Transverse colon (tissue), 4 donors: ENCODE data around the gene P2RY12. TPM values are rescaled to one million over a fixed set of nuclear protein-coding genes. Genes with fewer than 3 reads are reported as not detected.

Experiments
- DNase-seq: peaks from one replicate; pipeline ENCODE4 v3.0.0-alpha.2; 2019
- H3K27ac ChIP-seq, 4 donors: fragments of 200-600 bp; sonication (generic); 2 replicates each; pipeline ENCODE4 v1.5.1; 2016 to 2018; ENCODE audit warnings: inconsistent platforms in 4 of 4
- H3K27me3 ChIP-seq: fragments of 200-600 bp; sonication (generic); 2 replicates; pipeline ENCODE4 v1.5.1; 2017; ENCODE audit warnings: inconsistent platforms
- H3K36me3 ChIP-seq, 4 donors: fragments of 200-600 bp; sonication (generic); 2 replicates each; pipeline ENCODE4 v1.5.1; 2017 to 2019; ENCODE audit warnings: inconsistent platforms in 4 of 4
- H3K4me1 ChIP-seq, 4 donors: fragments of 200-600 bp; sonication (generic); 2 replicates each; pipeline ENCODE4 v1.5.1; 2017 to 2020; ENCODE audit warnings: inconsistent platforms in 4 of 4
- H3K4me3 ChIP-seq, 4 donors: fragments of 200-600 bp; sonication (generic); 1 replicate in 1 of 4; 2 replicates in 3 of 4; pipeline versions ENCODE4 v1.5.1 to v1.6.1; 2017 to 2019; ENCODE audit warnings: inconsistent platforms in 4 of 4
- H3K9me3 ChIP-seq, 2 donors: fragments of 200-600 bp; sonication (generic); 2 replicates each; pipeline ENCODE4 v1.5.1; 2017 to 2019; ENCODE audit warnings: inconsistent platforms in 2 of 2
- EP300 ChIP-seq: sonication (generic); formaldehyde crosslinking; IDR thresholded peaks from one replicate; pipeline ENCODE4 v1.6.1; 2017; ENCODE audit warnings: antibody characterized with exemption, low read depth
- POLR2A ChIP-seq: fragments of 450-650 bp; IDR thresholded peaks from one replicate; pipeline ENCODE4 v1.6.1; 2016; ENCODE audit warnings: antibody characterized with exemption, mild to moderate bottlenecking, moderate library complexity
- POLR2AphosphoS5 ChIP-seq, 3 donors: sonication (generic); formaldehyde crosslinking; IDR thresholded peaks; one replicate each; pipeline ENCODE4 v1.6.1; 2016; ENCODE audit warnings: antibody characterized with exemption in 3 of 3
- WGBS, 2 donors: methylation state at CpG; one replicate each; pipeline ENCODE4 v1.1.5; 2018; ENCODE audit warnings: low coverage in 1 of 2; 5-methylcytosine and 5-hydroxymethylcytosine counted together
- in situ Hi-C, 4 donors: fragments of 200-750 bp; cut with MboI; loops; one replicate each; pipeline versions ENCODE4 v1.15.0 to v1.15.1; 2017; ENCODE audit warnings: low sequenced_read_pairs in 3 of 4, low pct_ligation_motif_present in 1 of 4, low pct_unique_long_range_greater_than_20kb in 1 of 4
- intact Hi-C: fragments of 100-400 bp; cut with DNase I; formaldehyde crosslinking; loops from one replicate; pipeline ENCODE4 v1.15.1; 2023; ENCODE audit warnings: low total_unique reads
- total RNA-seq, 4 donors: library from RNA; depleted of rRNA; stranded (reverse); fragments of >200 nt; gene quantifications; one replicate each; pipeline ENCODE4 v1.1.0, GENCODE V29; 2016
- TF ChIP-seq, protein P1 (sequence below), 5 experiments: fragments of 200-600 bp in 3 of 5; fragments of 450-650 bp in 2 of 5; sonication (generic) in 3 of 5; IDR thresholded peaks; 1 replicate in 2 of 5; 2 replicates in 3 of 5; pipeline ENCODE4 v1.5.1; 2016 to 2017; ENCODE audit warnings: antibody characterized with exemption in 5 of 5, inconsistent platforms in 3 of 5, mild to moderate bottlenecking in 2 of 5, moderate library complexity in 1 of 5

Gene P2RY12
- total RNA-seq, 4 donors from 2014 or later, result 1.1 to 1.4 TPM; not detected in 2

DNA sequence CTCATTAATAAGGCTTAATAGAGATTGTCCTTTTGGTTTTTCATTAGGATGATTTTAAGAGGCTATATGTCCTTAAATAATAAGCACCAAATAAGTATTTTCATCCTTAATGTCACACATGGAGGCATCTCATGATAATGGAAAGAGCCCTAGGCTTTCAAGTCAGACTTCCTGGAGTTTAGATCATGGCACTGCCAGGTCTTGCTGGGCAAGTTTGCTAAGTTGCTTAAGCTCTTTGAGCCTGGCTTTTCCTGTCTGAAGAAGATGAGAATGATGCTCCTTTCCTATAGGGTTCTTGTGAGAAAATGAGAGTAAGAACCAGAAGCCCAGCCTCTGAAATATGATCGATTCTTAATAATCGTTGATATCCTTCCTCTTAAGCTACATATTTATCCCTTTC, 23.4 kb upstream of the P2RY12 start:
- no peaks in the 10 kb centered on the region for H3K36me3 ChIP-seq
- no peaks in the 10 kb centered on the region for H3K27me3 ChIP-seq
- WGBS, 2 donors, result 92 to 95% methylated on average over 2 of the region's 2 CpGs
- TF ChIP-seq POLR2AphosphoS5 (IDR thresholded peaks at IDR 0.05) (no peak), EP300 (no peak), POLR2A (no peak)
- TF ChIP-seq, protein P1, sequence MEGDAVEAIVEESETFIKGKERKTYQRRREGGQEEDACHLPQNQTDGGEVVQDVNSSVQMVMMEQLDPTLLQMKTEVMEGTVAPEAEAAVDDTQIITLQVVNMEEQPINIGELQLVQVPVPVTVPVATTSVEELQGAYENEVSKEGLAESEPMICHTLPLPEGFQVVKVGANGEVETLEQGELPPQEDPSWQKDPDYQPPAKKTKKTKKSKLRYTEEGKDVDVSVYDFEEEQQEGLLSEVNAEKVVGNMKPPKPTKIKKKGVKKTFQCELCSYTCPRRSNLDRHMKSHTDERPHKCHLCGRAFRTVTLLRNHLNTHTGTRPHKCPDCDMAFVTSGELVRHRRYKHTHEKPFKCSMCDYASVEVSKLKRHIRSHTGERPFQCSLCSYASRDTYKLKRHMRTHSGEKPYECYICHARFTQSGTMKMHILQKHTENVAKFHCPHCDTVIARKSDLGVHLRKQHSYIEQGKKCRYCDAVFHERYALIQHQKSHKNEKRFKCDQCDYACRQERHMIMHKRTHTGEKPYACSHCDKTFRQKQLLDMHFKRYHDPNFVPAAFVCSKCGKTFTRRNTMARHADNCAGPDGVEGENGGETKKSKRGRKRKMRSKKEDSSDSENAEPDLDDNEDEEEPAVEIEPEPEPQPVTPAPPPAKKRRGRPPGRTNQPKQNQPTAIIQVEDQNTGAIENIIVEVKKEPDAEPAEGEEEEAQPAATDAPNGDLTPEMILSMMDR (IDR thresholded peaks at IDR 0.05), result no peak
- no peaks in the 10 kb centered on the region for H3K9me3 ChIP-seq
- H3K4me3 ChIP-seq, result no peak overlapping the region
- in situ Hi-C loops, result no loop called here
- no peaks in the 10 kb centered on the region for H3K4me1 ChIP-seq
- no peak for DNase-seq
- no peak overlapping the region for H3K27ac ChIP-seq
- intact Hi-C loops, result no loop called here

DNA sequence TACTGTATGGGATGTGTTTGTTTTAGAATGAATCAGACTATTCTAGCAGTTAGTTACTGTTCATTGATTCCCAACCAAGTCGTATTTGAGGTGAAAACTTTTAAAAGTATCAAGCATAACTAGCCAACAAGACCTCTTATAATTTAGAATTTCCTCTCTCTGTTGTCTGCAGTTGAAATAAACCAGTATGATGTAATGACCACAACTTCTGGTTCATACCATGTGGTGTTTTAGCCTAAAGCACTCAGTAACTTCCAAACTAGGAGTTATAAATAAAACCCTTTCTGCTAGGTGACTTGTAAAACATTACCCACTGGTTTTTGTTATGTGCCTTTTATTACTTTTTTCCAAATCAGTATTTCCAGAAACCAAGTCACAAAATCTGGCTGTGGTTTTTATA, 19.8 kb upstream of the P2RY12 start:
- H3K36me3 ChIP-seq, result no peaks in the 10 kb centered on the region
- no peaks in the 10 kb centered on the region for H3K4me1 ChIP-seq
- no peak overlapping the region for H3K27ac ChIP-seq
- no peak overlapping the region for H3K4me3 ChIP-seq
- WGBS, 2 donors, result 15 to 22% methylated on average over 1 of the region's 1 CpG
- no peaks in the 10 kb centered on the region for H3K9me3 ChIP-seq
- H3K27me3 ChIP-seq, result no peaks in the 10 kb centered on the region
- intact Hi-C loops (no loop called here), in situ Hi-C loops (no loop called here)
- no peak for DNase-seq
- TF ChIP-seq POLR2AphosphoS5 (IDR thresholded peaks at IDR 0.05) (no peak), POLR2A (no peak), EP300 (no peak)
- TF ChIP-seq, protein P1 (IDR thresholded peaks at IDR 0.05), result no peak

DNA sequence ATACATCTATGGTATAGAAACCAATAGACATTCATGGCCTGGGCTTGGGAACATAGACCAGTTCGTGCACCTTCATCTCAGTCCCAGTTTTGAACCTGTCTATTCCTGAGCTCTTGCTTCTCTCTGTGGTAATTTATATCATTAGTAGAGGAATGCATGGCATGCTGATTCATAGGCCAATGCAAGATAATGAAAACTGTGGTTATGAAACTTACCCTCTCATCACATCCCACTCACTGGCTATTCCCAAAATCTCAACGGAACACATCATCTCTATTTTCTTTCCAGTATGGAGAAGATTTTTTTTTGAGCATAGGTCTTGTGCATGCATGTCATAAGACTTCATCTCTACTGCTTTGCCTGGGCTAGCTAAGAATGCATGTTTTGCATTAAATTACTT, 18.7 kb upstream of the P2RY12 start:
- H3K4me3 ChIP-seq, result no peak overlapping the region
- TF ChIP-seq, protein P1 (IDR thresholded peaks at IDR 0.05), result no peak
- TF ChIP-seq POLR2AphosphoS5 (IDR thresholded peaks at IDR 0.05) (no peak), POLR2A (no peak), EP300 (no peak)
- H3K27me3 ChIP-seq, result no peaks in the 10 kb centered on the region
- H3K27ac ChIP-seq, result no peak overlapping the region
- H3K9me3 ChIP-seq, result no peaks in the 10 kb centered on the region
- no peaks in the 10 kb centered on the region for H3K36me3 ChIP-seq
- in situ Hi-C loops (no loop called here), intact Hi-C loops (no loop called here)
- H3K4me1 ChIP-seq, result no peaks in the 10 kb centered on the region
- no peak for DNase-seq
- 83 to 88% methylated on average over 2 of the region's 2 CpGs for WGBS, 2 donors

DNA sequence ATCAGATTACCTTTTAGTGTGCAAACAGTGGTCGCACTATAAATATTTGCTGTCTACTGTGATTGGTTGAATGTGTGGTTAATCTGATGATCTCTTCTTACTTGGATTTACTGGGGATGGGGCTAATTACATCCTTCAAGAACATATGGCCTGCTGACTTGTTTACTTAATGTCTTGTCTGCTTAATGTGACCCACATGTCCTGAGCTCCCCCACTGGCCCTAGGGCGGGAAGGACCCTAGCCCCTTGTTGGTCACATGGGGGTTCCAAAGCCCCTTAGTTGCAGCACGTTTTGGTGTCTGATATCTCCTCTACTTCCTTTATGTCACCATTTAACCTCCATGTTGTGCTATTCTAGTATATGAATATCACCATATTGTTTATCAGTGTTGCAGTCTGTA, 17.8 kb upstream of the P2RY12 start:
- Histone ChIP-seq H3K27me3 (no peaks in the 10 kb centered on the region), H3K4me1 (no peaks in the 10 kb centered on the region), H3K9me3 (no peaks in the 10 kb centered on the region), H3K27ac (no peak overlapping the region), H3K36me3 (no peaks in the 10 kb centered on the region), H3K4me3 (no peak overlapping the region)
- 80 to 100% methylated on average over 1 to 3 of the region's 3 CpGs for WGBS, 2 donors
- intact Hi-C loops, result no loop called here
- no peak for DNase-seq
- TF ChIP-seq, protein P1 (IDR thresholded peaks at IDR 0.05), result no peak
- TF ChIP-seq EP300 (no peak), POLR2A (no peak), POLR2AphosphoS5 (IDR thresholded peaks at IDR 0.05) (no peak)
- in situ Hi-C loops, result no loop called here
